Gastroesophageal sphincter (tissue), 4 donors: ENCODE results near the gene AGPAT4. TPM values are rescaled to one million over a fixed set of nuclear protein-coding genes. Genes with fewer than 3 reads are reported as not detected.

Source experiments
- ATAC-seq: fragments of 150-250 bp; one replicate; pipeline ENCODE4 v1.9.1; 2016; ENCODE audit warnings: mild to moderate bottlenecking, moderate library complexity
- H3K27ac ChIP-seq, 4 donors: fragments of 200-600 bp; sonication (generic) in 3 of 4; 1 replicate in 3 of 4; 2 replicates in 1 of 4; pipeline ENCODE4 v1.5.1; 2016 to 2019
- H3K27me3 ChIP-seq: fragments of 200-600 bp; sonication (generic); one replicate; pipeline ENCODE4 v1.5.1; 2019
- H3K36me3 ChIP-seq, 2 donors: fragments of 200-600 bp; sonication (generic); one replicate each; pipeline ENCODE4 v1.5.1; 2019; ENCODE audit warnings: control low read depth in 1 of 2
- H3K4me1 ChIP-seq, 3 donors: fragments of 200-600 bp; sonication (generic); 1 replicate in 2 of 3; 2 replicates in 1 of 3; pipeline ENCODE4 v1.5.1; 2016 to 2019; ENCODE audit warnings: control low read depth in 2 of 3
- H3K4me3 ChIP-seq, 2 donors: fragments of 200-600 bp; sonication (generic); one replicate each; pipeline ENCODE4 v1.5.1; 2019; ENCODE audit warnings: mild to moderate bottlenecking in 1 of 2, moderate library complexity in 1 of 2
- H3K9me3 ChIP-seq, 3 donors: fragments of 200-600 bp; sonication (generic); one replicate each; pipeline ENCODE4 v1.5.1; 2017 to 2019; ENCODE audit warnings: control low read depth in 2 of 3
- EP300 ChIP-seq: sonication (generic); formaldehyde crosslinking; IDR thresholded peaks from one replicate; pipeline ENCODE4 v1.6.1; 2017; ENCODE audit warnings: antibody characterized with exemption, mild to moderate bottlenecking
- POLR2A ChIP-seq, 2 donors: fragments of 450-650 bp; IDR thresholded peaks; one replicate each; pipeline ENCODE4 v1.6.1; 2017; ENCODE audit warnings: antibody characterized with exemption in 2 of 2, mild to moderate bottlenecking in 2 of 2, moderate library complexity in 1 of 2
- POLR2AphosphoS5 ChIP-seq: sonication (generic); formaldehyde crosslinking; IDR thresholded peaks from one replicate; pipeline ENCODE4 v1.6.1; 2017; ENCODE audit warnings: antibody characterized with exemption
- WGBS, 2 donors: methylation state at CpG; one replicate each; pipeline ENCODE4 v1.1.5; 2018; ENCODE audit warnings: low coverage in 1 of 2; 5-methylcytosine and 5-hydroxymethylcytosine counted together
- total RNA-seq, 4 donors: library from RNA; depleted of rRNA; stranded (reverse); fragments of >200 nt; gene quantifications; one replicate each; pipeline ENCODE4 v1.1.0, GENCODE V29; 2016
- TF ChIP-seq, protein P1 (sequence below), 4 experiments: fragments of 200-600 bp in 2 of 4; fragments of 450-650 bp in 2 of 4; sonication (generic) in 1 of 4; IDR thresholded peaks; one replicate each; pipeline ENCODE4 v1.5.1; 2017 to 2019; ENCODE audit warnings: antibody characterized with exemption in 4 of 4, mild to moderate bottlenecking in 2 of 4, moderate library complexity in 2 of 4

The AGPAT4 gene
- total RNA-seq, 4 donors from 2014 or later, result 7.2 to 10.8 (median 9.1) TPM

DNA sequence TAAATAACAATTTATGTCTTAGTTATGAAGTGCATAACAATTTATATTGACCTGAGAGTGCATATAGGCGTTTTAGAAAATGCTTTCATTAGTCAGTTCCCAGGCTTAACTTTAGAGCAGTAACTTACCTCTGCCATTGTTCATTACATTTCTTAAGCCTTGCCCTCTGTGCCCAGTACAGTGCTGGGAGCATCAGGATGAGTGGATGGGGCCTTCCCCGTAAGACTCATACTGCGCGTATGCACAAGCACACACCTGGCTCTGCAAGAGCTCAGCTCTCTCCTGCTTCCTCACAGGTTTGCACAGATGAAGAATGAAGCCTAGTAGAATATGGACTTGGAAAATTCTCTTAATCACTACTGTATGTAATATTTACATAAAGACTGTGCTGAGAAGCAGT lies 157.3 kb downstream of the AGPAT4 start:
- Histone ChIP-seq H3K36me3 (peaks cover 5 to 98% of the 10 kb centered on the region in 2 donors), H3K27ac (no peak overlapping the region), H3K27me3 (no peaks in the 10 kb centered on the region), H3K4me1 (no peaks in the 10 kb centered on the region), H3K9me3 (peaks cover 0 to 15% (median 0%) of the 10 kb centered on the region in 3 donors), H3K4me3 (no peak overlapping the region)
- TF ChIP-seq POLR2A (IDR thresholded peaks at IDR 0.05), result no peak
- TF ChIP-seq EP300, result no peak
- TF ChIP-seq, protein P1, sequence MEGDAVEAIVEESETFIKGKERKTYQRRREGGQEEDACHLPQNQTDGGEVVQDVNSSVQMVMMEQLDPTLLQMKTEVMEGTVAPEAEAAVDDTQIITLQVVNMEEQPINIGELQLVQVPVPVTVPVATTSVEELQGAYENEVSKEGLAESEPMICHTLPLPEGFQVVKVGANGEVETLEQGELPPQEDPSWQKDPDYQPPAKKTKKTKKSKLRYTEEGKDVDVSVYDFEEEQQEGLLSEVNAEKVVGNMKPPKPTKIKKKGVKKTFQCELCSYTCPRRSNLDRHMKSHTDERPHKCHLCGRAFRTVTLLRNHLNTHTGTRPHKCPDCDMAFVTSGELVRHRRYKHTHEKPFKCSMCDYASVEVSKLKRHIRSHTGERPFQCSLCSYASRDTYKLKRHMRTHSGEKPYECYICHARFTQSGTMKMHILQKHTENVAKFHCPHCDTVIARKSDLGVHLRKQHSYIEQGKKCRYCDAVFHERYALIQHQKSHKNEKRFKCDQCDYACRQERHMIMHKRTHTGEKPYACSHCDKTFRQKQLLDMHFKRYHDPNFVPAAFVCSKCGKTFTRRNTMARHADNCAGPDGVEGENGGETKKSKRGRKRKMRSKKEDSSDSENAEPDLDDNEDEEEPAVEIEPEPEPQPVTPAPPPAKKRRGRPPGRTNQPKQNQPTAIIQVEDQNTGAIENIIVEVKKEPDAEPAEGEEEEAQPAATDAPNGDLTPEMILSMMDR (IDR thresholded peaks at IDR 0.05), result no peak
- TF ChIP-seq POLR2AphosphoS5, result no peak
- ATAC-seq, result no peak
- 73 to 81% methylated on average over 1 to 4 of the region's 4 CpGs for WGBS, 2 donors

DNA sequence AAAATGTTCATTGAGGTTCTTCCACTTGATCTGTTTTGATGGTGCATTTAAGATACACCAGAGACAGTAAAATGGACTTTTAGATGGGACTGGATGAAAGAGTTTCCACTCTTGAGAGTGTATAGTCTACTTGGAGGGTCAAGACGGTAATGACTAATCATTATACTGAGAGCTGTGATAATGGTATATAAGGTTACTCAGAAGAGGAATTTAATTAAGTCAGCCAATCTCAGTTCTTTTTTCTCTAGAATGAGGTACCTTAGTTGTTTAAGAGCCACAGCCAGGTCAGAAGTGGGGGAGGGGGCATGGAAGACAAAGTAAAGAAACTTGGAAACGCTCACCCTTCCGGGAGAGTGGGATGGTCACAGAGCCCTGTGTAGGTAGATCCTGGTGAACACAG lies 158.4 kb downstream of the AGPAT4 start:
- 90 to 93% methylated on average over 3 of the region's 3 CpGs for WGBS, 2 donors
- H3K4me1 ChIP-seq, result no peaks in the 10 kb centered on the region
- peaks cover 0 to 7% (median 0%) of the 10 kb centered on the region in 3 donors for H3K9me3 ChIP-seq
- H3K36me3 ChIP-seq, result peaks cover 5 to 98% of the 10 kb centered on the region in 2 donors
- H3K27ac ChIP-seq, result no peak overlapping the region
- H3K27me3 ChIP-seq, result no peaks in the 10 kb centered on the region
- no peak overlapping the region for H3K4me3 ChIP-seq
- TF ChIP-seq POLR2A (IDR thresholded peaks at IDR 0.05) (no peak), EP300 (no peak), POLR2AphosphoS5 (no peak)
- TF ChIP-seq, protein P1 (IDR thresholded peaks at IDR 0.05), result no peak
- ATAC-seq, result no peak

DNA sequence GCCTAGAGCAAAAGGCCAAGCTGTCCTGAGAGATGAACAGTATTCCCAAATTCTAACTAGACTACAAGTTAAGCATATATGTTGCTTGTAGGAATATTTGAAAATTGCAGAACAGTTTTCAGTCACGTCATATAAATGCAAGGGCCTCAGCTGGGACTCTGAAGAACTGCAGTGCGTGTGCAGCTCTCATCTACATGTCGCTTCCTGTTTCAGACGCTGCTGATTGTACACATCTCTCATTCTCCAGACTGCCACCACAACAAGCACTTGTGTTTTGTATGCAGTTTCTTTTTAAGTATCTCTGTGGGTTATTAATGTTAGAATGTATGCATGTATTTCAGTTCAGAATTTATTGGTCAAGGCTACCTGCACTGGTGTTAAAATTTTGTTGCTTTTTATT lies 162.6 kb downstream of the AGPAT4 start:
- Histone ChIP-seq H3K4me3 (no peak overlapping the region), H3K4me1 (no peaks in the 10 kb centered on the region), H3K27me3 (no peaks in the 10 kb centered on the region), H3K27ac (no peak overlapping the region), H3K9me3 (no peaks in the 10 kb centered on the region), H3K36me3 (peaks cover 8 to 100% of the 10 kb centered on the region in 2 donors)
- WGBS, 2 donors, result 78 to 82% methylated on average over 4 of the region's 4 CpGs
- TF ChIP-seq POLR2AphosphoS5 (no peak), POLR2A (IDR thresholded peaks at IDR 0.05) (no peak), EP300 (no peak)
- TF ChIP-seq, protein P1 (IDR thresholded peaks at IDR 0.05), result no peak
- ATAC-seq, result no peak

DNA sequence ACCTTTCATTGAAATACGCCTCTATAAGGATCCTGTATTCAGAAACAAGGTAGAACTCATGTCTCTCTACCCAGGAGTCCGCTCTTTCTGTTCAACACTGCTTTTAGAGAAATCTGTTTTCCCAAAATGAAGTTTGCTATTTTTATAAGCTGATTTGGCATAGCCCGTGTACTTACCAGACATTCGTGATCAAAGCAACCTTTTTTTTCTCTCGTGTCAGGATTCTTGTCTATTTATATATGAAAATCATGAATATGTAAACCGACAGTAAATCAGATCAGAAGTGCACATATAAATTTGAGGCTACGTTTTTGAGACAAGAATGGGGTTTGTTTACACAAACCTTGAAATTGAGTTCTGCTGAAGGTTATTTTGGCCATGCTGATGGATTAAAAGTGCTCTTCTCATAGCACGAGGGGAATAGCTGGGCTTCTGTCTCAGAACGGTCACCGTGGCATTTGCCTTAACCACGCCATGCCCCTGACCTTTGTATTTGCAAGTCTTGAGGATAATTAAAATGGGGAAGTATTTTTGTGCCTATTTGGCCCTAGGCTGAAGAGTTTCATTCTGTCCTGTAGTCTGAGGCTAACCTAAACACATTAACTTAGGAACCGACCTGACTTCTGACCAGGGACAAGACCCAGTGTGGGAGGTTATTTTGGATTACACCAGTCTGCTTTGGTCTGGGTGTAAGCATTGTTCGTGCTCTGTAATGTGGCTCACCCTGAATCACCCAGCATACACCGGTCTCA lies 163.7 kb downstream of the AGPAT4 start:
- Histone ChIP-seq H3K36me3 (peaks cover 8 to 100% of the 10 kb centered on the region in 2 donors), H3K4me3 (no peak overlapping the region), H3K27ac (no peak overlapping the region), H3K27me3 (no peaks in the 10 kb centered on the region), H3K4me1 (no peaks in the 10 kb centered on the region), H3K9me3 (no peaks in the 10 kb centered on the region)
- no peak for ATAC-seq
- TF ChIP-seq, protein P1 (IDR thresholded peaks at IDR 0.05), result no peak
- TF ChIP-seq POLR2A (IDR thresholded peaks at IDR 0.05), result no peak
- no peak for TF ChIP-seq POLR2AphosphoS5
- no peak for TF ChIP-seq EP300
- 84 to 85% methylated on average over 6 to 14 of the region's 14 CpGs for WGBS, 2 donors

DNA sequence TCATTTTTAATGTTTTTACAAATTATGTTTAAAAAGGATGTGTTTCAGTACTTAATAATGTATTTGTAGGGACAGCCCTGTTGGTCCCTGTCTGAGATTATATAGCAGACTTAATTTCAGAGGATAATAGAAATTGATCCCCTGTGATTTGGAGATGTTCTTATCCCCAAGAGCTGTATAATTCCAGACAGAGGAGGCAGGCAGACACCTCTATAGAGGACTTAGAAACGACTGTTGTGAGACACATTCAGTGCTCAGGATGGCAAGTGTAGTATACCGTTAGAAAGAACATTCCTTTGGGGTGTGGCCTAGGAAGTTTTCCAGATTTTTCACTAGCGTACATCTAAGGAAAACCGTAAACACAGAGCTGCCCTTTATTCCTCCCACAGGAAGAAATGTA lies 164.5 kb downstream of the AGPAT4 start:
- H3K27me3 ChIP-seq, result no peaks in the 10 kb centered on the region
- TF ChIP-seq, protein P1 (IDR thresholded peaks at IDR 0.05), result no peak
- TF ChIP-seq EP300, result no peak
- TF ChIP-seq POLR2A (IDR thresholded peaks at IDR 0.05), result no peak
- TF ChIP-seq POLR2AphosphoS5, result no peak
- no peak overlapping the region for H3K4me3 ChIP-seq
- no peak overlapping the region for H3K27ac ChIP-seq
- H3K36me3 ChIP-seq, result peaks cover 8 to 100% of the 10 kb centered on the region in 2 donors
- H3K4me1 ChIP-seq, result no peaks in the 10 kb centered on the region
- WGBS, 2 donors, result 73 to 92% methylated on average over 2 to 4 of the region's 4 CpGs
- H3K9me3 ChIP-seq, result no peaks in the 10 kb centered on the region
- ATAC-seq, result no peak
